Natural killer cell (primary cell): ENCODE results near the gene P4HA2. TPM values are rescaled to one million over a fixed set of nuclear protein-coding genes. Genes with fewer than 3 reads are reported as not detected.

Source experiments
- ATAC-seq, 3 donors: fragments of 150-1000 bp in 2 of 3; fragments of 200-7000 bp in 1 of 3; cut with Tn5 transposase; 1 replicate in 1 of 3; 2 replicates in 2 of 3; pipeline ENCODE4 v1.10.0; 2021; ENCODE audit warnings: mild to moderate bottlenecking in 2 of 3, moderate library complexity in 2 of 3
- DNase-seq, 2 donors: peaks; one replicate each; pipeline versions ENCODE4 v3.0.0 to v3.0.0-alpha.2; 2013 to 2021; ENCODE audit warnings: mixed read lengths in 1 of 2
- H3K27ac ChIP-seq: one replicate; pipeline ENCODE4 v1.5.1; 2013; ENCODE audit warnings: mild to moderate bottlenecking, low read length
- H3K27me3 ChIP-seq: one replicate; pipeline ENCODE4 v1.6.1; 2013; ENCODE audit warnings: low read length; ENCODE audit not compliant: control insufficient read depth, insufficient read depth
- H3K36me3 ChIP-seq: one replicate; pipeline ENCODE4 v1.6.1; 2013; ENCODE audit warnings: low read length; ENCODE audit not compliant: control insufficient read depth, insufficient read depth
- H3K4me1 ChIP-seq: one replicate; pipeline ENCODE4 v1.6.1; 2013; ENCODE audit warnings: low read length; ENCODE audit not compliant: control insufficient read depth, insufficient read depth
- H3K4me3 ChIP-seq: one replicate; pipeline ENCODE4 v1.5.1; 2013; ENCODE audit warnings: low read length
- H3K9me3 ChIP-seq: one replicate; pipeline ENCODE4 v1.6.1; 2013; ENCODE audit warnings: low read length; ENCODE audit not compliant: control insufficient read depth, insufficient read depth
- H3K27ac Mint-ChIP-seq, 2 donors: one replicate each; pipeline ENCODE4 v1.8.0; 2022; ENCODE audit warnings: mild to moderate bottlenecking in 2 of 2, mixed read lengths in 2 of 2, moderate library complexity in 1 of 2
- H3K27me3 Mint-ChIP-seq, 2 donors: one replicate each; pipeline ENCODE4 v1.8.0; 2022; ENCODE audit warnings: low read depth in 2 of 2, mixed read lengths in 2 of 2
- H3K36me3 Mint-ChIP-seq: one replicate; pipeline ENCODE4 v1.8.0; 2022; ENCODE audit warnings: mixed read lengths
- H3K4me1 Mint-ChIP-seq, 2 donors: one replicate each; pipeline ENCODE4 v1.8.0; 2022; ENCODE audit warnings: mixed read lengths in 2 of 2
- H3K4me3 Mint-ChIP-seq: one replicate; pipeline ENCODE4 v1.8.0; 2022; ENCODE audit warnings: mild to moderate bottlenecking, moderate library complexity, mixed read lengths
- H3K9me3 Mint-ChIP-seq, 2 donors: one replicate each; pipeline ENCODE4 v1.8.0; 2022; ENCODE audit warnings: mixed read lengths in 2 of 2
- WGBS: methylation state at CpG from one replicate; pipeline ENCODE4 v1.1.7; 2013; ENCODE audit warnings: missing lambda C conversion rate; ENCODE audit not compliant: insufficient coverage; 5-methylcytosine and 5-hydroxymethylcytosine counted together
- intact Hi-C: fragments of 100-400 bp; cut with micrococcal nuclease; formaldehyde crosslinking; loops from one replicate; pipeline ENCODE4 v1.14.2; 2022
- total RNA-seq, 4 donors: library from RNA; stranded (reverse); fragments of 120-200 nt in 1 of 4; gene quantifications; one replicate each; pipeline versions ENCODE4 v1.2.3 to v1.2.4, GENCODE V29; 2013 to 2022
- TF ChIP-seq, protein P1 (sequence below): fragments of 200-600 bp; IDR thresholded peaks from one replicate; pipeline ENCODE4 v1.8.0; 2022; ENCODE audit warnings: antibody characterized with exemption

The P4HA2 gene
- total RNA-seq, 3 donors from 2014 or later (not counting 1 experiment from before 2014, with no cell fraction given) = 0.20 TPM; not detected in 2

- Histone ChIP-seq H3K4me3 (no peak overlapping the region), H3K36me3 (no peaks in the 10 kb centered on the region), H3K27me3 (peaks cover 17% of the 10 kb centered on the region), H3K9me3 (no peaks in the 10 kb centered on the region), H3K4me1 (peaks cover 10% of the 10 kb centered on the region), H3K27ac (no peak overlapping the region)
- Mint-ChIP-seq H3K4me1 (peaks cover 0 to 9% of the 10 kb centered on the region in 2 donors), H3K4me3 (no peak overlapping the region), H3K36me3 (no peaks in the 10 kb centered on the region), H3K9me3 (no peaks in the 10 kb centered on the region), H3K27ac (no peak overlapping the region), H3K27me3 (peaks cover 13 to 22% of the 10 kb centered on the region in 2 donors)
- 64% methylated on average over 6 of the region's 6 CpGs for WGBS
- intact Hi-C loops = no loop called here
- ATAC-seq = no peak
- DNase-seq = no peak
- TF ChIP-seq, protein P1, sequence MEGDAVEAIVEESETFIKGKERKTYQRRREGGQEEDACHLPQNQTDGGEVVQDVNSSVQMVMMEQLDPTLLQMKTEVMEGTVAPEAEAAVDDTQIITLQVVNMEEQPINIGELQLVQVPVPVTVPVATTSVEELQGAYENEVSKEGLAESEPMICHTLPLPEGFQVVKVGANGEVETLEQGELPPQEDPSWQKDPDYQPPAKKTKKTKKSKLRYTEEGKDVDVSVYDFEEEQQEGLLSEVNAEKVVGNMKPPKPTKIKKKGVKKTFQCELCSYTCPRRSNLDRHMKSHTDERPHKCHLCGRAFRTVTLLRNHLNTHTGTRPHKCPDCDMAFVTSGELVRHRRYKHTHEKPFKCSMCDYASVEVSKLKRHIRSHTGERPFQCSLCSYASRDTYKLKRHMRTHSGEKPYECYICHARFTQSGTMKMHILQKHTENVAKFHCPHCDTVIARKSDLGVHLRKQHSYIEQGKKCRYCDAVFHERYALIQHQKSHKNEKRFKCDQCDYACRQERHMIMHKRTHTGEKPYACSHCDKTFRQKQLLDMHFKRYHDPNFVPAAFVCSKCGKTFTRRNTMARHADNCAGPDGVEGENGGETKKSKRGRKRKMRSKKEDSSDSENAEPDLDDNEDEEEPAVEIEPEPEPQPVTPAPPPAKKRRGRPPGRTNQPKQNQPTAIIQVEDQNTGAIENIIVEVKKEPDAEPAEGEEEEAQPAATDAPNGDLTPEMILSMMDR = no peak
Observed at GRCh38 chr5:132260051-132260450, 32.4 kb upstream of the P4HA2 start.

DNA sequence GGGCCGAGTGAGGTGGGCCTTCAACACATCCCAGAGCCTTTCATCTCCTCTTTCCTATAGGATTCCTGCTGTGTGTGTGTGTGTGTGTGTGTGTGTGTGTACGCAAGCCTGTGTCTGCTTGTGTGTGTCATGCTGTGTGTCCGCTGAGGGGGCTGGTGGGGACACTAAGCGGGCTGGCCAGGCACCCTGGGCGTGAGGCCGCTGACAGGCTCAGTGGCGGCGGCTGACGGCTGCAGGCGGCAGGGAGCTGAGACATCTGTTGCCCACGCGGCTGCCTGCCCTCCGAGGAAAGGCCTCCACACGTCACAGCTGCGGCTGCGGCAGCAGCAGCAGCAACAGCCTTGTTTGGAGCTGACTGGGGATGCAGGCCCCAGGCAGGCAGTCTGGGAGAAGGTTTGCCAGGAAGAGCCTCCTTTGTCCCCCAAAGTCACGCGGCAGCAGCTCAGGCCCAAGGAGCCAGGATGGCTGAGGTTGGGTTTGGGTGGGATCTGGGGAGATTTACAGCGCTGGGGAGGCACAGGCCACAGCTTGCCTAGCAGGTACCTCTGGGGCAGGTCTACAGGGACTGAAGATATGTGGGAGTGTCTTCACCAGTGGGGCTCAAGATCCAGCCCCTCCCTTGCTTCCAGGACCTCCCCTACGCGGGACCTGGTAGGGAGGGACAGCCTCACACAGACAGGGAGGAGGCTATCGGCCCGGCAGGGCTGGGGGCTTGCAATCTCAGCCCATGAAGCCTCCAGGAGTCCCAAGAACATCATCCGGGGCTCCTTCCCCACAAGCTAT lies 31.6 kb upstream of the P4HA2 start:
- Histone ChIP-seq H3K9me3 (no peaks in the 10 kb centered on the region), H3K4me3 (no peak overlapping the region), H3K4me1 (peaks cover 10% of the 10 kb centered on the region), H3K27me3 (peaks cover 17% of the 10 kb centered on the region), H3K27ac (no peak overlapping the region), H3K36me3 (no peaks in the 10 kb centered on the region)
- TF ChIP-seq, protein P1 = no peak
- H3K9me3 Mint-ChIP-seq = no peaks in the 10 kb centered on the region
- DNase-seq (peak in 1 of 2 donors; percentile 14), ATAC-seq (no peak)
- peaks cover 0 to 9% of the 10 kb centered on the region in 2 donors for H3K4me1 Mint-ChIP-seq
- peak overlapping the region; percentile 25 for H3K4me3 Mint-ChIP-seq
- peaks cover 13 to 22% of the 10 kb centered on the region in 2 donors for H3K27me3 Mint-ChIP-seq
- H3K27ac Mint-ChIP-seq = no peak overlapping the region
- intact Hi-C loops = no loop called here
- no peaks in the 10 kb centered on the region for H3K36me3 Mint-ChIP-seq
- WGBS = 95% methylated on average over 23 of the region's 24 CpGs

GRCh38 chr5:132258102-132259068 lies 30.7 kb upstream of the P4HA2 start:
- intact Hi-C loops = no loop called here
- Mint-ChIP-seq H3K27me3 (peaks cover 13 to 22% of the 10 kb centered on the region in 2 donors), H3K9me3 (no peaks in the 10 kb centered on the region), H3K4me1 (peaks cover 0 to 9% of the 10 kb centered on the region in 2 donors), H3K4me3 (peak overlapping the region; percentile 25), H3K27ac (no peak overlapping the region), H3K36me3 (no peaks in the 10 kb centered on the region)
- no peaks in the 10 kb centered on the region for H3K36me3 ChIP-seq
- peaks cover 17% of the 10 kb centered on the region for H3K27me3 ChIP-seq
- TF ChIP-seq, protein P1 = no peak
- H3K9me3 ChIP-seq = no peaks in the 10 kb centered on the region
- H3K4me1 ChIP-seq = peaks cover 10% of the 10 kb centered on the region
- WGBS = 80% methylated on average over 16 of the region's 19 CpGs
- ATAC-seq = no peak
- no peak overlapping the region for H3K27ac ChIP-seq
- H3K4me3 ChIP-seq = no peak overlapping the region
- peak in 1 of 2 donors; percentile 14 for DNase-seq
